NCI-H526 treated with DMSO at 0.1 percent for 48 hours (cell line): ENCODE results near the gene KLK11.
"Not testable (repeated sequence)": the region's sequence is repeated elsewhere in the genome, so short reads cannot be mapped to it uniquely, and the experiment has no call there.

ENCODE experiments used
- DNase-seq: peaks from one replicate; lab custom pipeline; 2025; lab: John Stamatoyannopoulos, UW

KLK11 gene

GRCh38 chr19:51003316-51003715 is 23.1 kb downstream of the KLK11 start:
- DNase-seq: no peak

- DNase-seq: no peak
Measured at GRCh38 chr19:51002542-51003311, 23.7 kb downstream of the KLK11 start.

GRCh38 chr19:51002089-51002532 is 24.3 kb downstream of the KLK11 start:
- no peak for DNase-seq

- no peak for DNase-seq
Measured at GRCh38 chr19:51001515-51001914, 24.9 kb downstream of the KLK11 start, which contains the start of gene KLK8. Gene KLK8 (minus strand): TSS chr19:51001604. CDS start chr19:51001167, 437 bp downstream.

- no peak for DNase-seq
Measured at GRCh38 chr19:51000981-51001380, 25.4 kb downstream of the KLK11 start.

GRCh38 chr19:51000426-51000825 is 26.0 kb downstream of the KLK11 start:
- no peak for DNase-seq

GRCh38 chr19:50998686-50999085 is 27.7 kb downstream of the KLK11 start:
- no peak for DNase-seq

- DNase-seq: no peak
Measured at GRCh38 chr19:50998061-50998460, 28.4 kb downstream of the KLK11 start.

- no peak for DNase-seq
Measured at GRCh38 chr19:50994129-50994528, 32.3 kb downstream of the KLK11 start.

GRCh38 chr19:50992666-50993035 is 33.8 kb downstream of the KLK11 start:
- no peak for DNase-seq

GRCh38 chr19:50984416-50984815 is 42.0 kb downstream of the KLK11 start:
- not testable (repeated sequence) for DNase-seq

GRCh38 chr19:50983625-50984292 is 42.7 kb downstream of the KLK11 start, which contains the start of gene KLK7:
Gene KLK7 (minus strand): TSS chr19:50983917. CDS start chr19:50982399, 1,518 bp downstream.
- no peak for DNase-seq

GRCh38 chr19:50982186-50982585 is 44.2 kb downstream of the KLK11 start:
- DNase-seq: no peak

GRCh38 chr19:50981587-50982146 is 44.7 kb downstream of the KLK11 start:
- no peak for DNase-seq

- no peak for DNase-seq
Measured at GRCh38 chr19:50980208-50980607, 46.2 kb downstream of the KLK11 start.

- no peak for DNase-seq
Measured at GRCh38 chr19:50979758-50980157, 46.7 kb downstream of the KLK11 start.

GRCh38 chr19:50978772-50979390 is 47.5 kb downstream of the KLK11 start:
- DNase-seq: no peak

- no peak for DNase-seq
Measured at GRCh38 chr19:50977626-50978025, 48.8 kb downstream of the KLK11 start.

- DNase-seq: no peak
Measured at GRCh38 chr19:50975766-50976165, 50.6 kb downstream of the KLK11 start.

- DNase-seq: no peak
Measured at GRCh38 chr19:50974702-50975556, 51.5 kb downstream of the KLK11 start.

GRCh38 chr19:50972795-50973376 is 53.5 kb downstream of the KLK11 start:
- DNase-seq: no peak
